ENCODE results near the gene RAI1.

GRCh38 chr17:17739388-17740066, 58.3 kb downstream of the RAI1 start:
- TF ChIP-seq FOXM1 (IDR thresholded peaks at IDR 0.05; ENCODE audit: borderline replicate concordance) (no peak), BHLHE40 (IDR thresholded peaks at IDR 0.05; ENCODE audit: borderline replicate concordance) (no peak), ZNF384 (IDR thresholded peaks at IDR 0.05) (no peak), SUZ12 (IDR thresholded peaks at IDR 0.05) (no peak), CTBP1 (IDR thresholded peaks at IDR 0.05; ENCODE audit: borderline replicate concordance) (no peak), FOXK2 (IDR thresholded peaks at IDR 0.05) (no peak), L3MBTL2 (conservative IDR thresholded peaks at IDR 0.05) (no peak)

Data from HEK293T (cell line).